ENCODE results near the gene NAP1L2.
"Not testable (repeated sequence)": the region's sequence is repeated elsewhere in the genome, so short reads cannot be mapped to it uniquely, and the experiment has no call there.

The NAP1L2 gene

GRCh38 chrX:73214426-73215094, at the start of gene NAP1L2:
TSS of gene NAP1L2 (minus strand) at chrX:73214851. CDS start at chrX:73214492, 359 bp downstream.
- peak; percentile 73 for DNase-seq

- DNase-seq, result peak; percentile 12
Measured at GRCh38 chrX:73262991-73263390, 48.3 kb upstream of the NAP1L2 start.

- no peak for DNase-seq
Measured at GRCh38 chrX:73239242-73239641, 24.6 kb upstream of the NAP1L2 start.

DNA sequence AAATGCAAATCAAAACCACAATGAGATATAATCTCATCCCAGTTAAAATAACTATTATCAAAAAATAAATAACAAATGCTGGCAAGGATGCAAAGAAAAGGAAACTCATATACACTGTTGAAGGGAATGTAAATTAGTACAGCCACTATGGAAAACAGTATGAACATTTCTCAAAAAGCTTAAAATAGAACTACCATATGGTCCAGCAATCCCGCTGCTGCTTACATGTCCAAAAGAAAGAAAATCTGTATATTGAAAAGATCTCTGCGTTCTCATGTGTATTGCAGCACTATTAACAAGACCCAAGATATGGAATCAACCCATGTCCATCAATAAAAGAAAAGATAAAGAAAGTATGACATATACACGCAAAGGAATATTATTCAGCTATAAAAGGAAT, 3.0 kb upstream of the NAP1L2 start:
- DNase-seq, result no peak

DNA sequence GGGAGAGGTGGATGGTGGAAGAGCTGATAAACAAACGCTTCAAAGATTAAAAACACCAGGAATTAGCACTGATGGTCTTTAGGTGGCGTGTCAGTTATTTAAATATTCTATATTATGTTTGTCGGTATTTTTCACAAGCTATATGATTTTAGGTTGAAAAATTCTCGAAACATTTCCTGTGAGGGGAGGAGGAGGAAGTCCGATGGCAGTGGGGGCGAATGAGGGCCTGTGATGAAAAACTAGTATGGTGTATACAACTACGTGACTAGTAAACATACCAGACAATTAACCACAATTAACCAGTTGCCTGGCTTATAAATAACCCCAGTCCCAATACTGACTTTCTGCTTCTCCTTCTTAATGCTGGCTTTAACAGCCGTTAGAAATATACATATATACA, 595 bp upstream of the NAP1L2 start:
- peak; percentile 44 for DNase-seq

DNA sequence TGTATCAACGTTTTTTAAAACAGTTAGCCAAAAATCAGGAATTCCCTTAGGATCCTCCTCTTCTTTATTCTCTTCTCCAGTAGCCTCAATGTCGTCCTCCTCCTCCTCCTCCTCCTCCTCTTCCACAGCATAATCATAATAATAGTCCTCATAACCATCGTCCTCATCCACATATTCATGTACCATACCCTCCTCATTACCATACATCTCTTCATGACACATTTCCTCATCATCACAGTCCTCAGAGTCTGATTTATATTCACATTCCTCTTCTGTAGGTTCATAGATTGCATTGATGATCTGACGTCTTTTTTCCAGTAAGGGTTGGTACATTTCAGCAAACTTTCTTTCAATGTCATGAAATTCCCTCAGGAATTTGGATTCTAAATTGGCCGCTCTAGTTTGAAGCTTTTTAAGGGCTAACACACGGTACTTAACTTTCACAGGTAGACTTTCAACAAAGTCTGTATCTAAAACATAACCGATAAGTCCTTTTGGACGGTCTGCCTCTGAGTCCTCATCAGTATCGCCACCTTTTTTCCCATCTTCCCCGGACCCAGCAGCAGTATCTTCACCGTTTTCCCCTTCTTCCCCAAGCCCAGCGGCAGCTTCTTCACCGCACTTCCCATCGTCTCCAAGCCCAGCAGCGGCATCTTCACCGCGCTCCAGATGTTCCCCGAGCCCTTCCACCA, 771 bp downstream of the NAP1L2 start:
- no peak for DNase-seq

- DNase-seq, result no peak
Measured at GRCh38 chrX:73206366-73206765, 8.3 kb downstream of the NAP1L2 start.

GRCh38 chrX:73182502-73183114, 32.0 kb downstream of the NAP1L2 start:
- no peak for DNase-seq

- DNase-seq, result not testable (repeated sequence)
Measured at GRCh38 chrX:73168945-73169344, 45.7 kb downstream of the NAP1L2 start.
